Hepatocyte (in vitro differentiated cells): ENCODE measurements around the gene PANK2.

Experiments used
- CTCF ChIP-seq: fragments of 200-600 bp; sonication (generic); IDR thresholded peaks from 2 replicates; pipeline ENCODE4 v1.5.1; 2016; ENCODE audit warnings: antibody characterized with exemption, mild to moderate bottlenecking; ENCODE audit not compliant: poor library complexity
- EZH2phosphoT487 ChIP-seq: fragments of 200-600 bp; sonication (generic); IDR thresholded peaks from one replicate; pipeline ENCODE4 v1.6.1; 2018; ENCODE audit warnings: antibody characterized with exemption, mild to moderate bottlenecking, low read depth, moderate library complexity; ENCODE audit not compliant: unreplicated experiment, severe bottlenecking

DNA sequence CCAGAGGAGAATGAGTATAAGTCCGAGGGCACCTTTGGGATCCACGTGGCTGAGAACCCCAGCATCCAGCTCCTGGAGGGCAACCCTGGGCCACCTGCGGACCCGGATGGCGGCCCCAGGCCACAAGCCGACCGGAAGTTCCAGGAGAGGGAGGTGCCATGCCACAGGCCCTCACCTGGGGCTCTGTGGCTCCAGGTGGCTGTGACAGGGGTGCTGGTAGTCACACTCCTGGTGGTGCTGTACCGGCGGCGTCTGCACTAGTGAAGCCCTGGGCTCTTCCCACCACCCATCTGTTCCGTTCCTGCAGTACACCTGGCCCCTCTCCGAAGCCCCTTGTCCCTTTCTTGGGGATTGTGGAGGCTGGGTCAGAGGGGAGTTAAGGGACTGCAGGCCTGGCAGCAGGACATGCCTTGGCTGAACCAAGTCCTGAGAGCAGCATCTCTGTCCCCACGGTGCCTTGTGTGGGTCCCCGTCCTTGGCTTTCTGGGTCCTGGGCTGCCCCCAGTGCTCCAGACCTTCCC lies 23.2 kb upstream of the PANK2 start:
- TF ChIP-seq CTCF (no peak), EZH2phosphoT487 (no peak)
